ENCODE results near the gene EYS. TPM values are rescaled to one million over a fixed set of nuclear protein-coding genes. Genes with fewer than 3 reads are reported as not detected.

Gene EYS
- total and polyA plus RNA-seq, 5 donors from 2014 or later = 0.03 to 0.09 (median 0.05) TPM; not detected in 1

- Histone ChIP-seq H3K27me3 (ENCODE audit: control insufficient read depth, insufficient read depth, low read length) (no peaks in the 10 kb centered on the region), H3K9me3 (ENCODE audit: control insufficient read depth in 2 of 2, low read length in 2 of 2) (no peaks in the 10 kb centered on the region), H3K4me1 (ENCODE audit: control insufficient read depth, insufficient read depth, low read length, poor library complexity, severe bottlenecking) (no peaks in the 10 kb centered on the region), H3K4me3 (ENCODE audit: low read depth, low read length) (no peak overlapping the region), H3K27ac (ENCODE audit: insufficient read depth, low read length, poor library complexity, severe bottlenecking) (no peak overlapping the region), H3K36me3 (ENCODE audit: control insufficient read depth, insufficient read depth, low read length) (no peaks in the 10 kb centered on the region)
- no peak overlapping the region for H3K4me3 Mint-ChIP-seq
- H3K36me3 Mint-ChIP-seq = no peaks in the 10 kb centered on the region
- no peak overlapping the region for H3K27ac Mint-ChIP-seq
- no peaks in the 10 kb centered on the region for H3K4me1 Mint-ChIP-seq
- ATAC-seq (ENCODE audit: low read depth in 2 of 2) = no peak
- H3K27me3 Mint-ChIP-seq = peaks cover 4% of the 10 kb centered on the region
- H3K9me3 Mint-ChIP-seq = peaks cover 0 to 2% (median 0%) of the 10 kb centered on the region in 7 donors
- no peak for DNase-seq
Observed at GRCh38 chr6:63930848-63931247, 1776.2 kb downstream of the EYS start.

DNA sequence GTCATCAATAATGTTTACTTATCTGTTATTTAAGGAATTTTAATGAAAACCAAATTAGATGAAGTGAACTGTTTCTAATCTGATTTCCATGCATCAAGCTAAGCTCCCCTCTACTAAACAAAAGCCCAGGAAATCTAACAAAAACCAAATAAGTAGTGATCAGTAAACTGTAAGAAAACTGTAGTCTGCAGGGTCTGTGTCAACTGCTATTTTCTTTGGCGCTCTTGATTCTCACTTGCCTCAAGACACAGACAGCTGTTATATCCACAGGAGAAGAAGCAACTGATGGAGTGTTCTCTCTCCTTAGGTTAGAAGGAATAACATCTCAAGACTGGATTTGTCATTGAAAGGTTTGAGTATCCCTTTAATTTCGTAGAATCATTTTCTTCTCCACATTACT lies 1777.9 kb downstream of the EYS start:
- Mint-ChIP-seq H3K4me3 (no peak overlapping the region), H3K9me3 (peaks cover 0 to 2% (median 0%) of the 10 kb centered on the region in 7 donors), H3K27me3 (peaks cover 4% of the 10 kb centered on the region), H3K27ac (no peak overlapping the region), H3K36me3 (no peaks in the 10 kb centered on the region), H3K4me1 (no peaks in the 10 kb centered on the region)
- Histone ChIP-seq H3K4me1 (ENCODE audit: control insufficient read depth, insufficient read depth, low read length, poor library complexity, severe bottlenecking) (no peaks in the 10 kb centered on the region), H3K27me3 (ENCODE audit: control insufficient read depth, insufficient read depth, low read length) (no peaks in the 10 kb centered on the region), H3K27ac (ENCODE audit: insufficient read depth, low read length, poor library complexity, severe bottlenecking) (no peak overlapping the region), H3K9me3 (ENCODE audit: control insufficient read depth in 2 of 2, low read length in 2 of 2) (no peaks in the 10 kb centered on the region), H3K4me3 (ENCODE audit: low read depth, low read length) (no peak overlapping the region), H3K36me3 (ENCODE audit: control insufficient read depth, insufficient read depth, low read length) (no peaks in the 10 kb centered on the region)
- DNase-seq (no peak), ATAC-seq (ENCODE audit: low read depth in 2 of 2) (no peak)

GRCh38 chr6:63928613-63929012 lies 1778.4 kb downstream of the EYS start:
- Mint-ChIP-seq H3K36me3 (no peaks in the 10 kb centered on the region), H3K4me3 (no peak overlapping the region), H3K4me1 (no peaks in the 10 kb centered on the region), H3K9me3 (peaks cover 0 to under 1% (median 0%) of the 10 kb centered on the region in 7 donors), H3K27ac (no peak overlapping the region), H3K27me3 (peaks cover 4% of the 10 kb centered on the region)
- Histone ChIP-seq H3K9me3 (ENCODE audit: control insufficient read depth in 2 of 2, low read length in 2 of 2) (no peaks in the 10 kb centered on the region), H3K4me1 (ENCODE audit: control insufficient read depth, insufficient read depth, low read length, poor library complexity, severe bottlenecking) (no peaks in the 10 kb centered on the region), H3K27ac (ENCODE audit: insufficient read depth, low read length, poor library complexity, severe bottlenecking) (no peak overlapping the region), H3K27me3 (ENCODE audit: control insufficient read depth, insufficient read depth, low read length) (no peaks in the 10 kb centered on the region), H3K36me3 (ENCODE audit: control insufficient read depth, insufficient read depth, low read length) (no peaks in the 10 kb centered on the region), H3K4me3 (ENCODE audit: low read depth, low read length) (no peak overlapping the region)
- no peak for ATAC-seq (ENCODE audit: low read depth in 2 of 2)
- no peak for DNase-seq

- peaks cover 4% of the 10 kb centered on the region for H3K27me3 Mint-ChIP-seq
- Histone ChIP-seq H3K27me3 (ENCODE audit: control insufficient read depth, insufficient read depth, low read length) (no peaks in the 10 kb centered on the region), H3K27ac (ENCODE audit: insufficient read depth, low read length, poor library complexity, severe bottlenecking) (no peak overlapping the region), H3K4me1 (ENCODE audit: control insufficient read depth, insufficient read depth, low read length, poor library complexity, severe bottlenecking) (no peaks in the 10 kb centered on the region), H3K36me3 (ENCODE audit: control insufficient read depth, insufficient read depth, low read length) (no peaks in the 10 kb centered on the region), H3K9me3 (ENCODE audit: control insufficient read depth in 2 of 2, low read length in 2 of 2) (no peaks in the 10 kb centered on the region), H3K4me3 (ENCODE audit: low read depth, low read length) (no peak overlapping the region)
- ATAC-seq (ENCODE audit: low read depth in 2 of 2) = no peak
- no peaks in the 10 kb centered on the region for H3K9me3 Mint-ChIP-seq
- DNase-seq = no peak
- no peaks in the 10 kb centered on the region for H3K4me1 Mint-ChIP-seq
- no peak overlapping the region for H3K27ac Mint-ChIP-seq
- H3K4me3 Mint-ChIP-seq = no peak overlapping the region
- no peaks in the 10 kb centered on the region for H3K36me3 Mint-ChIP-seq
Observed at GRCh38 chr6:63926950-63927927, 1779.8 kb downstream of the EYS start.

DNA sequence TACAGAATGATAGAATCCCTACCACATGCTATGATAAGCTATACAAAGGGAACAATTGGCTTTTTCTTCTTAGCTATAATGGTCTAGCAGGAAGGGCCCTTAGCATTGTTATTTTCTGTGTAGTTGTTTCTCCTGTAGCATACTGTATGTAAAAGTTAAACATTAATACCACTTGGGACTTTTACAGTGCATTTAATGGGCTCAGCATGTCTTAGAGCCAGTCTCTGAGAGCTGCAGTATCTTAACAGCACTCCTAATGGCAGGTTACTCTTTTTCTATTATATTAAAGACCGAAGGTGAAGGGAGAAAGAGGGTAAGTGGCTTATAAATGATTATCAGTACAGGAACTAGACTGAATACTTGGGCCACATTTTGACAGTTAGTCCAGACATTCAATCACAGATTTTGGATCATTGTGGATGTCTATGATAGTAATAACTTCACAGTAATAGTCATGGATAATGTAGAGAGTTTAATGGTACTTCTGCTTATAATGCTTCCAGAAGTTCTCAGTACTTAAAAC lies 1780.7 kb downstream of the EYS start:
- no peak overlapping the region for H3K4me3 ChIP-seq (ENCODE audit: low read depth, low read length)
- Mint-ChIP-seq H3K27me3 (peaks cover 4% of the 10 kb centered on the region), H3K4me1 (no peaks in the 10 kb centered on the region), H3K27ac (no peak overlapping the region), H3K4me3 (no peak overlapping the region), H3K36me3 (no peaks in the 10 kb centered on the region), H3K9me3 (no peaks in the 10 kb centered on the region)
- no peaks in the 10 kb centered on the region for H3K27me3 ChIP-seq (ENCODE audit: control insufficient read depth, insufficient read depth, low read length)
- no peaks in the 10 kb centered on the region for H3K4me1 ChIP-seq (ENCODE audit: control insufficient read depth, insufficient read depth, low read length, poor library complexity, severe bottlenecking)
- no peaks in the 10 kb centered on the region for H3K36me3 ChIP-seq (ENCODE audit: control insufficient read depth, insufficient read depth, low read length)
- ATAC-seq (ENCODE audit: low read depth in 2 of 2) = no peak
- no peaks in the 10 kb centered on the region for H3K9me3 ChIP-seq (ENCODE audit: control insufficient read depth in 2 of 2, low read length in 2 of 2)
- no peak overlapping the region for H3K27ac ChIP-seq (ENCODE audit: insufficient read depth, low read length, poor library complexity, severe bottlenecking)
- DNase-seq = no peak

GRCh38 chr6:63923139-63923739 lies 1783.8 kb downstream of the EYS start:
- Mint-ChIP-seq H3K4me1 (no peaks in the 10 kb centered on the region), H3K27ac (no peak overlapping the region), H3K27me3 (peaks cover 4% of the 10 kb centered on the region), H3K4me3 (no peak overlapping the region), H3K36me3 (no peaks in the 10 kb centered on the region), H3K9me3 (peaks cover 0 to 2% (median 0%) of the 10 kb centered on the region in 7 donors)
- DNase-seq (peak in 2 of 3 donors; percentile 6 to 29), ATAC-seq (ENCODE audit: low read depth in 2 of 2) (peak; percentile 47 to 60)
- Histone ChIP-seq H3K27ac (ENCODE audit: insufficient read depth, low read length, poor library complexity, severe bottlenecking) (no peak overlapping the region), H3K4me1 (ENCODE audit: control insufficient read depth, insufficient read depth, low read length, poor library complexity, severe bottlenecking) (no peaks in the 10 kb centered on the region), H3K4me3 (ENCODE audit: low read depth, low read length) (no peak overlapping the region), H3K9me3 (ENCODE audit: control insufficient read depth in 2 of 2, low read length in 2 of 2) (no peaks in the 10 kb centered on the region), H3K27me3 (ENCODE audit: control insufficient read depth, insufficient read depth, low read length) (no peaks in the 10 kb centered on the region), H3K36me3 (ENCODE audit: control insufficient read depth, insufficient read depth, low read length) (no peaks in the 10 kb centered on the region)

DNA sequence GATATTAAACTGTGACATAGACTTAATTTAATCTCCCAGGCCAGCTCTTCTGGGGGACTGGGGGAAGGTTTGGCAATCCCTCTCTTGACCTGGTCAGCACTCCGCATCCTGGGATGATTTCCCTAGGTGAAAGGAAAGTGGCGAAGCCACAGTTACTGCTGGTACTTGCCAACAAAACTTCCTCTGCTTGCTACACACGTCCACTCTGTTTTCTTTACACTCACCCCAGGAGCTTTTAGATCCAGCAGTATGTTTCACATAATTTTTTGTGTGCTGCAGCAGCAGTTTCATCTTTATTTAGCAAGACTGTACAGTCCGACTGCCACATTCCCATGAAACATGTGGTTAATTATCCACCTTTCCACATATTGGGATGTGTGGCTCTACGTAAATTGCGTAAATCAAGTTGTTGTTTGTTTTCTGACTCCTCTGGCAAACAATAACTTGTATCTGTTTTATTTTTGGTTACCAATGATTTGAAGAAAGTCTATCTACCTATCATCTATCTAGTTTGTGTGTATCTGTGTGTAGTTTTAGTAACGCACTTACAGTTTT lies 1787.4 kb downstream of the EYS start:
- Mint-ChIP-seq H3K4me1 (no peaks in the 10 kb centered on the region), H3K9me3 (peaks cover 0 to 2% (median 0%) of the 10 kb centered on the region in 7 donors), H3K4me3 (no peak overlapping the region)

More for the DNA sequence above, 1787.4 kb downstream of the EYS start:
- no peaks in the 10 kb centered on the region for H3K36me3 Mint-ChIP-seq
- no peak for ATAC-seq (ENCODE audit: low read depth in 2 of 2)
- no peaks in the 10 kb centered on the region for H3K27me3 ChIP-seq (ENCODE audit: control insufficient read depth, insufficient read depth, low read length)
- H3K4me1 ChIP-seq (ENCODE audit: control insufficient read depth, insufficient read depth, low read length, poor library complexity, severe bottlenecking) = no peaks in the 10 kb centered on the region
- H3K27me3 Mint-ChIP-seq = no peaks in the 10 kb centered on the region
- H3K27ac Mint-ChIP-seq = no peak overlapping the region
- H3K9me3 ChIP-seq (ENCODE audit: control insufficient read depth in 2 of 2, low read length in 2 of 2) = no peaks in the 10 kb centered on the region
- H3K27ac ChIP-seq (ENCODE audit: insufficient read depth, low read length, poor library complexity, severe bottlenecking) = no peak overlapping the region
- DNase-seq = no peak
- no peaks in the 10 kb centered on the region for H3K36me3 ChIP-seq (ENCODE audit: control insufficient read depth, insufficient read depth, low read length)
- H3K4me3 ChIP-seq (ENCODE audit: low read depth, low read length) = no peak overlapping the region
